Astrocyte of the hippocampus (primary cell): ENCODE results near the gene OLIG1.

Experiments
- DNase-seq: peaks from one replicate; pipeline ENCODE4 v3.0.0; 2011; ENCODE audit warnings: low read depth, low spot score

Gene OLIG1

DNA sequence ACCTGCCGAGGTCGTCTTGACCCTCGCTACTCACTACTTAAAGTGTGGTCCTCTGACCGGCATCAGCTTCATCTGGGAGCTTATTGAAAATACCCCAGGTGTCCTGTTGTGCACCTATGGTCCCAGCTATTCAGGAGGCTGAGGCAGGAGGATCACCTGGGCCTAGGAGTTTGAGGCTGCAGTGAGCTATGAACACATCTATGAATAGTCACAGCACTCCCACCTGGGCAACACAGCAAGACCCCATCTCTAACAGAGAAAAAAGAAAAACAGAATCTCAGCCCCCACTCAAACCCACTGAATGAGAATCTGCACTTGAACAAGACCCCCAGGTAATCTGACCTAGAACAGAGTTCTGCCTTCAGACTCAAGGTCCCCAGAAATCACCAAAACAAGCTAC, 8.7 kb upstream of the OLIG1 start:
- DNase-seq = no peak

- DNase-seq = no peak
These were observed 6.5 kb upstream of the OLIG1 start for GRCh38 chr21:33063375-33063883.

GRCh38 chr21:33063907-33064622, 5.9 kb upstream of the OLIG1 start:
- no peak for DNase-seq

- DNase-seq = peak; percentile 21
These were observed 5.1 kb upstream of the OLIG1 start for GRCh38 chr21:33064623-33065390.

DNA sequence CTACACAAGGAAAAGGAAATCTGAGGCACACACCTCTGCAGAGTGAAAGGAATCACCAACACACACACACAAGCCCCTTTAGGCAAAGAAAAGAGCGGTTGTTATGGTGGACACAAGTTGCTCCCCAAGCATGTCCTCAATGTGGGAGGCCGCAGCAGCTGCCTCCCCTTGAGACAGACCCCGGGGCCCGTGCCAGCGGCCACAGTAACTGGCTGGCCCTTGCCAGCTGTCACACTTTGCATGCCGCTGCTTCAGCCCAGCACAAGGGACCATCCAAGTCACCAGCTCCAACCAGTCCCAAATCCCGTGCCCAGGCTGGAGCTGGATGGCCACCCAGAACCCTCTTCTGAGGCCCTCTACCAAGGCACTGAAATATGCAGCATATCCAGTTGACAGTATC, 2.9 kb upstream of the OLIG1 start:
- DNase-seq = no peak

DNA sequence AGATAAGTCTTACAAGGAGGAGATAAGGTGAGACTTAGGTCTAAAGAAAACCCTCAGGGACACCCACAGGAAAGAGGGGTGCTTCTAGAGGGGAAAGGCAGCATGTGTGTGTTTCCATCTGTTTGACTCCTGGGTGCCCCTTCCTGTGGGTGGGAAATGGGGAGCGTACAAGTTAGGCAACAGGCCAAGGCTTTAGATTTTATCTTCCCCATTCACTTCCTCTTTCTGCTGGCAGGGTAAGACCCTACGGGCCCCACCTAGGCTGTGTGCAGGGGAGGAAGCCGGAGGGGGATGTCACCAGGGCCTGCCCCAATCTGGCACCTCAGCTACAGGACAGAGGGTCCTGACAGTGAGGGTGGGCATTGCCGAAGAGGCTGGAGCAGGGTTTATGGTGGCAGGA, 2.5 kb upstream of the OLIG1 start:
- no peak for DNase-seq

- no peak for DNase-seq
These were observed 698 bp upstream of the OLIG1 start for GRCh38 chr21:33069243-33069642.

- no peak for DNase-seq
These were observed 322 bp upstream of the OLIG1 start for GRCh38 chr21:33069645-33069993.

- DNase-seq = no peak
These were observed 730 bp downstream of the OLIG1 start for GRCh38 chr21:33070744-33070997.

- DNase-seq = peak; percentile 46
These were observed 1.2 kb downstream of the OLIG1 start for GRCh38 chr21:33070998-33071769.

- peak; percentile 52 for DNase-seq
These were observed 1.9 kb downstream of the OLIG1 start for GRCh38 chr21:33071770-33072306.

GRCh38 chr21:33073636-33074035, 3.7 kb downstream of the OLIG1 start:
- DNase-seq = no peak

- DNase-seq = peak; percentile 79
These were observed 5.2 kb downstream of the OLIG1 start for GRCh38 chr21:33075128-33075527.

- DNase-seq = no peak
These were observed 5.8 kb downstream of the OLIG1 start for GRCh38 chr21:33075596-33076195.

DNA sequence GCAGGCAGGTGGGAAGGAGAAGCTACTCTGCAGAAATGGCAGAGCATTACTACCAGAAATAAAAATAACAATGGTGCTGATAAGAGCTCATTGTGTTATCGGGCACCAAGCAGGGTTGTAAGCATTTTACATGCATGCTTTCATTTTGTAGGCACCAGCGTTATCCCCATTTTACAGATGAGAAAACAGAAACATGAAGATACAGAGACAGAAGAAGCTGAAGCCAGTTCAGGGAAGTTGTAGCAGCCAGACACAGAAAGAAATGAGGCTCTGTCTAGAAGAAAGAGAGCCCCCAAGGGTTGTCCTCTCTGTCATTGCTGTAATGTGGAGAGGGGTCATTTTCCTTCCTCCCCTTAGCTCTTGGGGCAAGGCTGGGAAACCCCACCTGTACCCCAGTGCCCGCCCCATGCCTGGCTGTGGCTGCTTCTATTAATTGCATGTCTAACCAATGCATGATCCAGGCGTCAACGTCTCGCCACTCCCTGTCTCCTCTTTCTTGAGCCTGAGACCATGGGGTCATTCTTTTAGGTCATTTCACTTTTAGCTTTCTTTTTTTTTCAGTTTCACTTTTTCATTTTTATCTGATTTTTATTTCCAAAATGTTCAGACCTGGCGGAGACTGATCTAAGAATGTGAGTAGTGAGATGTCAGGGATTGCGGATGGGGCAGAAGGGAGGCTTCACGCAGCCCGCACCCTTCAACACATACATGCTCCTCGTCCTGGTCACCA, 6.8 kb downstream of the OLIG1 start:
- DNase-seq = no peak

- DNase-seq = peak; percentile 92
These were observed 9.1 kb downstream of the OLIG1 start for GRCh38 chr21:33078907-33079582.

- no peak for DNase-seq
These were observed 10.4 kb downstream of the OLIG1 start for GRCh38 chr21:33080376-33080775.

DNA sequence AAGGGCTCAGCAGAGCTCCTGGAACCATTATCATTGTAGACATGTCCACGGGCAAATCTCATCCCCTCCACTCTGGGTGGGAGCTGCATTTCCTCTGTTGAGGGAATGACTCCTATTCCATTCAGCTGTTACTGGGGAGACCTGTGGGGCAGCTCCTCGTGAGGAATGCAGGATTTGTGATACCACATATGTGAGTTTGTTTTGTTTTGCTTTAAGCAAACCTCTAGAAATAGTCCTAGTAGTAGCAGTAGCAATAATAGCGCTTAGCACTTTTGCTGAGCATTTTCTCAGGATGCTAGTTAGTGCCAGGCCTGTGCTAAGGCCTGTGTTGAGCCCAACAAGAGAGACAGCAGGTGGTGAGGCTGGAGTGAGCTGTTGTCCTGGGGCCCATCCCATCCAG, 10.8 kb downstream of the OLIG1 start:
- DNase-seq = no peak

DNA sequence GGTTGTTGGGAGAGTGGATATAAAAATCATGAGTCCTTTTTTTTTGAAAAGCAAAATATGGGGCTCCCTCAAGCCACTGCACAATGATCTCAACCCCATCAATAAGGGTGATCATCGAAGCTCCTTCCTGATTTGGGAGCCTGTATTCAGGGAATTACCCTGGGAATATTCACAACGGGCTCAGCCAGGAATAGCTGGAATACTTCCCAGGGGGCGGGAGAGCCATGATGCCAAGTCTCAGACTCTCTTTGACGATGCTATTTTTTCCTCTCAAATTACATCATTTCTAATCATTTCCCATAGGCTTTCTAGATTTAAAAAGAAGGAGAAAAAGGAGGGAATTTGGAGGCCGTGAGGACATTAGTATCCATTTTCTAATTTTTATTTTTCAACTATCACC, 18.4 kb downstream of the OLIG1 start:
- peak; percentile 11 for DNase-seq

DNA sequence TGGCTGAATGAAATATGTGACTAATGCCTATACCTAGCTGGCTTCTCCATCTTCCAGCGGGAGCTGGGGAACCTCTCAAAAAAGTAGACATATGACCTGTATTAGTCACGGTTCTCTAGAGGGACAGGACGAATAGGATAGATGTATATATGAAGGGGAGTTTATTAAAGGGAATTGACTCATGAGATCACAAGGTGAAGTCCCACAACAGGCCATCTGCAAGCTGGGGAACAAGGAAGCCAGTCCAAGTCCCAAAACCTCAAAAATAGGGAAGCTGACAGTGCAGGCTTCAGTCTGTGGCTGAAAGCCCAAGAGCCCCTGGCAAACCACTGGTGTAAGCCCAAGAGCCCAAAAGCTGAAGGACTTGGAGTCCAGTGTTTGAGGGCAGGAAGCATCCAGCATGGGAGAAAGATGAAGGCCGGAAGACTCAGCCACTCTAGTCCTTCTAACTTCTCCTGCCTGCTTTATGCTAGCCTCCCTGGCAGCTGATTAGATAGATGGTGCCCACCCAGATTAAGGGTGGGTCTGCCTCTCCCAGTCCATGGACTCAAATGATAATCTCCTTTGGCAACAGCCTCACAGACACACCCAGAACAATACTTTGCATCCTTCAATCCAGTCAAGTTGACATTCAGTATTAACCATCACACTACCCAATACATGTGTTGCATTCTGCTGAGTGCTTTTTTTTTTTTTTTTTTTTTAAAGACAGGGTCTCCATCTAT, 19.6 kb downstream of the OLIG1 start:
- no peak for DNase-seq
